Activated CD8-positive, alpha-beta T cell treated with anti-CD3 and anti-CD28 coated beads for 36 hours (primary cell): Measurements from ENCODE around the gene ACOT7. TPM values are rescaled to one million over a fixed set of nuclear protein-coding genes. Genes with fewer than 3 reads are reported as not detected.

Experiments used
- ATAC-seq: fragments of 200-7000 bp; cut with Tn5 transposase; one replicate; pipeline ENCODE4 v1.10.0; 2021; ENCODE audit warnings: mild to moderate bottlenecking, moderate library complexity
- CTCF ChIA-PET: fragments of 350-600 bp; sonication (Branson Sonifier 250); formaldehyde crosslinking; loops from one replicate; lab custom pipeline; 2021; ENCODE audit warnings: antibody characterized with exemption; lab: Charles Lee
- POLR2A ChIA-PET: fragments of 350-600 bp; sonication (Branson Sonifier 250); formaldehyde crosslinking; loops from one replicate; lab custom pipeline; 2021; ENCODE audit warnings: antibody characterized with exemption; lab: Charles Lee
- DNase-seq: peaks from one replicate; pipeline ENCODE4 v3.0.0-alpha.2; 2020
- H3K27ac Mint-ChIP-seq: one replicate; pipeline ENCODE4 v1.8.0; 2021; ENCODE audit warnings: mild to moderate bottlenecking, mixed read lengths
- H3K27me3 Mint-ChIP-seq: one replicate; pipeline ENCODE4 v1.8.0; 2021; ENCODE audit warnings: mixed read lengths
- H3K36me3 Mint-ChIP-seq: one replicate; pipeline ENCODE4 v1.8.0; 2021; ENCODE audit warnings: low read depth, mixed read lengths
- H3K4me1 Mint-ChIP-seq: one replicate; pipeline ENCODE4 v1.8.0; 2021; ENCODE audit warnings: low read depth, mixed read lengths
- H3K4me3 Mint-ChIP-seq: one replicate; pipeline ENCODE4 v1.8.0; 2021; ENCODE audit warnings: mild to moderate bottlenecking, moderate library complexity, mixed read lengths
- H3K9me3 Mint-ChIP-seq: one replicate; pipeline ENCODE4 v1.8.0; 2021; ENCODE audit warnings: mixed read lengths
- intact Hi-C: fragments of 100-400 bp; cut with micrococcal nuclease; formaldehyde crosslinking; loops from one replicate; pipeline ENCODE4 v1.10.0; 2022
- total RNA-seq, 2 experiments: library from RNA; stranded (reverse); gene quantifications; one replicate each; pipeline ENCODE4 v1.2.3, GENCODE V29; 2021
- TF ChIP-seq, protein P1 (sequence below): fragments of 200-600 bp; IDR thresholded peaks from one replicate; pipeline ENCODE4 v1.8.0; 2022; ENCODE audit warnings: antibody characterized with exemption, mild to moderate bottlenecking

The ACOT7 gene
- total RNA-seq, 2 experiments from 2014 or later: 80.4 to 86.7 TPM

DNA sequence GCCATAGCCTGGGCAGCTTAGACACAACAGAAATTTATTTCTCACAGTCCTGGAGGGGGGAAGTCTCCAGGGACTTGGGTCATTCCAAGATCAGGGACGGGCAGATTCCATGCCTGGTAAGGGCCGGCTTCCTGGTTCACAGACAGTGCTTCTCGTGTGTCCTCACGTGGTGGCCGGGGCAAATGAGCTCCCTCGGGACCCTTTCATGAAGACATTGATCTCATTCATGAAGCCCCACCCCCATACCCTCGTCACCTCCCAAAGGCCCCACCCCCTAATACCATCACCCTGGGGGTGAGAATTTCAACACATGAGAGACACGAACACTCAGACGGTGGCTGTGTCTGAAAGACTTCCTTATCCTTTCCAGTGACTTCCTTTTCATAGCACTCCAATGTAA, 51.5 kb downstream of the ACOT7 start:
- H3K36me3 Mint-ChIP-seq: peaks cover 4% of the 10 kb centered on the region
- no peaks in the 10 kb centered on the region for H3K4me1 Mint-ChIP-seq
- ATAC-seq (no peak), DNase-seq (no peak)
- TF ChIP-seq, protein P1, sequence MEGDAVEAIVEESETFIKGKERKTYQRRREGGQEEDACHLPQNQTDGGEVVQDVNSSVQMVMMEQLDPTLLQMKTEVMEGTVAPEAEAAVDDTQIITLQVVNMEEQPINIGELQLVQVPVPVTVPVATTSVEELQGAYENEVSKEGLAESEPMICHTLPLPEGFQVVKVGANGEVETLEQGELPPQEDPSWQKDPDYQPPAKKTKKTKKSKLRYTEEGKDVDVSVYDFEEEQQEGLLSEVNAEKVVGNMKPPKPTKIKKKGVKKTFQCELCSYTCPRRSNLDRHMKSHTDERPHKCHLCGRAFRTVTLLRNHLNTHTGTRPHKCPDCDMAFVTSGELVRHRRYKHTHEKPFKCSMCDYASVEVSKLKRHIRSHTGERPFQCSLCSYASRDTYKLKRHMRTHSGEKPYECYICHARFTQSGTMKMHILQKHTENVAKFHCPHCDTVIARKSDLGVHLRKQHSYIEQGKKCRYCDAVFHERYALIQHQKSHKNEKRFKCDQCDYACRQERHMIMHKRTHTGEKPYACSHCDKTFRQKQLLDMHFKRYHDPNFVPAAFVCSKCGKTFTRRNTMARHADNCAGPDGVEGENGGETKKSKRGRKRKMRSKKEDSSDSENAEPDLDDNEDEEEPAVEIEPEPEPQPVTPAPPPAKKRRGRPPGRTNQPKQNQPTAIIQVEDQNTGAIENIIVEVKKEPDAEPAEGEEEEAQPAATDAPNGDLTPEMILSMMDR: no peak
- ChIA-PET CTCF (interaction anchor here (0.9 to 4.6 kb wide), 3 partner anchors 58 to 104 kb away, joined by 4 to 48 read pairs (median 5); no protein-coding TSS in a partner anchor), POLR2A (no interaction called here)
- no peak overlapping the region for H3K27ac Mint-ChIP-seq
- no peaks in the 10 kb centered on the region for H3K9me3 Mint-ChIP-seq
- intact Hi-C loops: loop anchor here (5.0 kb wide), 1 partner anchor 95 kb away; no protein-coding TSS in a partner anchor
- H3K4me3 Mint-ChIP-seq: no peak overlapping the region
- H3K27me3 Mint-ChIP-seq: no peaks in the 10 kb centered on the region

DNA sequence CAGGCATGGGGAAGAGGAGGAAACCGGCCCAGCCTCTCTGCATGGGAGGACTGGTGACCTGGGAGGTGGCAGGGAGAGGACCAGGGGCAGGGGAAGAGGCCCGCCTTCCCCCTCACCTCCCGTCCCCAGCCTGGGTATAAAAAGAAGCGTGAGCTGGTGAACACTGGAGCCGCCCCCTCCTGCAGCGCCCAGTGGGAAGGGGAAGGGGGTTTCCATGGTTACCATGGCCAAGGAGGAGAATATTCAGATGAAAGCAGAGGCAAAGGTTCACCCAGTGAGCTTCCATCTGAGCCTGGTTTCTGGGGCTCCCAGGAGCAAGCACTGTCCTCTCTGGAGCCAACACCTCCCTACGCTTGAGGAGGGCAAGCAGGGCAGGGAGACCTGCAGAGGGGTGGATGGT, 54.9 kb downstream of the ACOT7 start:
- POLR2A ChIA-PET: no interaction called here
- Mint-ChIP-seq H3K36me3 (peaks cover 2% of the 10 kb centered on the region), H3K4me1 (no peaks in the 10 kb centered on the region), H3K9me3 (no peaks in the 10 kb centered on the region), H3K27me3 (no peaks in the 10 kb centered on the region), H3K4me3 (no peak overlapping the region), H3K27ac (no peak overlapping the region)
- TF ChIP-seq, protein P1: no peak
- CTCF ChIA-PET: interaction anchor here (1.3 kb wide), 1 partner anchor 85 kb away, joined by 3 read pairs; no protein-coding TSS in a partner anchor
- intact Hi-C loops: no loop called here
- ATAC-seq: no peak
- no peak for DNase-seq

DNA sequence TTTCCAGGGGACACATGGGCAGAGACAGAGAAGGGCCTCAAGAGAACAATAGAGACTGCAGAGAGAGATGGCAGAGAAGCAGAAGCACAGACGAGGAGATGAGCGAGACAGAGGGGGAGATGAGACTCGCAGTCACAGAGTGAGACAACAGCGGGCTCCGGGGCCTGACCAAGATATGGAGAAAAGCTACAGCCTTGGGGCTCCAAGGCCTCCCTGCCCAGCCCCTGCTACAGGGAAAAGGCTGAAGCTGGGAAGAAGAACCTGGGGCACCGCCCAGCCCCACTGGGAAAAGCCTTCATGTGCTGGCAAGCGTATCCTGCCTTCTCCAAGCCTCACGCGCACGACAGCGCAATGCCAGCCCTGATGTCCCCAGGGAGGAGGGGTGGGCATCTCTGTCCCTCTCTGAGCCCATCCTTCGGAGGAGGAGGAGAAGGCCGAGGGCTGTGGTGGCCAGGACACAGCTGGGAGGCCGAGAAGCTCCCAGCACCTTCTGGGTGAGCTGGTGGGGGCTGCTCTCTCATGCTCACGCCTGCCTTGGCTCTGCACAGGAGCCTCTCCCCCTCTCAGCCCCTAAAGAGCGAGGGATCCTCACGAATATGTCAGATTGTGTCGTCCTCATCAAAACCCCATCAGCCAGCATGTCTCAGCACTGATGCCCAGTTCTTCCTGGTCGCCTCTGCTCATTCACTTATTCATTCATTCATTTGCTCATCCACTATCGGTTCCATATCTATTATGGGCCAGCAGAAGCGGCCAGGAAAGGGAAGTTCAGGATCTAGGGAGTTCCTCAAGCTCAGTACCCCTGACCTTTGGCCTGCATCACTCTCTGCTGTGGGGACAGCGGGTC, 56.6 kb downstream of the ACOT7 start:
- POLR2A ChIA-PET: no interaction called here
- no peaks in the 10 kb centered on the region for H3K27me3 Mint-ChIP-seq
- H3K36me3 Mint-ChIP-seq: peaks cover 2% of the 10 kb centered on the region
- CTCF ChIA-PET: no interaction called here
- no peak overlapping the region for H3K27ac Mint-ChIP-seq
- no peak overlapping the region for H3K4me3 Mint-ChIP-seq
- H3K9me3 Mint-ChIP-seq: no peaks in the 10 kb centered on the region
- DNase-seq (no peak), ATAC-seq (no peak)
- H3K4me1 Mint-ChIP-seq: no peaks in the 10 kb centered on the region
- TF ChIP-seq, protein P1: no peak
- intact Hi-C loops: no loop called here

DNA sequence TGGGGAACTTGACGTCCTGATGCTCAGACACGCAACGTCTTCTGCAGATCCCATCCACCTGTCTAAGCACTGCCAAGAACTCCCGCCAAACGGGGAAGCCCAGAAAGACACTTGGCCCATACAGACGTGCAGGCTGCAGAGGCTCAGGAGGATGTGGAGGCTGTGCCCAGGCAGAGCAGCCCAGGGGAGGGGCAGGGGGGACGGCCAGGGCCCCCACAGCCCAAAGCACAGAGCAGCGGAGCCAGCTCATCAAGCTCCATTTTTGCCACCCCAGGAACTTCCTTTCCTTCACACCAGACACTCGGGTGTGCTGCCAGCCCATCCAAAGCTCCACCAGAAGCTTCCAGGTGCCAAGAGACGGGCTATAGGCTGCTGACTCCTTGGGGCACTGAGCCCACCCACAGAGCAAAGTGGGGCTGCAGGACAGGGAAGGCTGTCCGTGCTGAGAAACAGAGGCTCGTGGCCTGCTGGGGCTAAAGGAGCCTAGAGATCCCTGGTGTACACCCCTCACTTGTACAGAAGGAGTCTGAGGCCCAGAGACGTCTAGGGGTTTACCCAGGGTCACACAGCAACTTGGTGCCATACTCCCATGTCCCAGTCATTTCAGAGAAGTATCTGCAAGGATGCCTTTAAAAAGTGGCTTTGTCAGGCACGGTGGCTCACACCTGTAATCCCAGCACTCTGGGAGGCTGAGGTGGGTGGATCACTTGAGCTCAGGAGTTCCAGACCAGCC, 59.1 kb downstream of the ACOT7 start:
- POLR2A ChIA-PET: no interaction called here
- no peaks in the 10 kb centered on the region for H3K9me3 Mint-ChIP-seq

More for the DNA sequence above, 59.1 kb downstream of the ACOT7 start:
- Mint-ChIP-seq H3K27me3 (no peaks in the 10 kb centered on the region), H3K36me3 (peaks cover 2% of the 10 kb centered on the region), H3K27ac (no peak overlapping the region), H3K4me1 (no peaks in the 10 kb centered on the region), H3K4me3 (no peak overlapping the region)
- intact Hi-C loops: no loop called here
- DNase-seq: no peak
- TF ChIP-seq, protein P1: no peak
- CTCF ChIA-PET: interaction anchor here (1.5 to 2.1 kb wide), 3 partner anchors 9 to 104 kb away, joined by 4 to 5 read pairs (median 4); no protein-coding TSS in a partner anchor
- ATAC-seq: no peak
